ENCODE measurements around the gene MAP1LC3B2. TPM values are rescaled to one million over a fixed set of nuclear protein-coding genes. Genes with fewer than 3 reads are reported as not detected.

Gene MAP1LC3B2
- total RNA-seq (2.1 TPM), polyA plus RNA-seq (ENCODE audit: insufficient read depth, low read depth, low replicate concordance) (4.5 TPM)
- long read RNA-seq, donor 1 = 0 reads
- long read RNA-seq, donor 2 = 0 reads
- long read RNA-seq, donor 3 = 0 reads
- long read RNA-seq, donor 4 = 0 reads
- long read RNA-seq, donor 5 = 0 reads
- long read RNA-seq, donor 6 = 0 reads
- long read RNA-seq, donor 7, partial matches to known transcripts = 0 of 3 reads
- long read RNA-seq, donor 7, other reads (novel, unspliced or antisense) = 3 of 3 reads
- long read RNA-seq, donor 8 = 0 reads
- long read RNA-seq, donor 9 = 0 reads
- long read RNA-seq, donor 10 = 0 reads

DNA sequence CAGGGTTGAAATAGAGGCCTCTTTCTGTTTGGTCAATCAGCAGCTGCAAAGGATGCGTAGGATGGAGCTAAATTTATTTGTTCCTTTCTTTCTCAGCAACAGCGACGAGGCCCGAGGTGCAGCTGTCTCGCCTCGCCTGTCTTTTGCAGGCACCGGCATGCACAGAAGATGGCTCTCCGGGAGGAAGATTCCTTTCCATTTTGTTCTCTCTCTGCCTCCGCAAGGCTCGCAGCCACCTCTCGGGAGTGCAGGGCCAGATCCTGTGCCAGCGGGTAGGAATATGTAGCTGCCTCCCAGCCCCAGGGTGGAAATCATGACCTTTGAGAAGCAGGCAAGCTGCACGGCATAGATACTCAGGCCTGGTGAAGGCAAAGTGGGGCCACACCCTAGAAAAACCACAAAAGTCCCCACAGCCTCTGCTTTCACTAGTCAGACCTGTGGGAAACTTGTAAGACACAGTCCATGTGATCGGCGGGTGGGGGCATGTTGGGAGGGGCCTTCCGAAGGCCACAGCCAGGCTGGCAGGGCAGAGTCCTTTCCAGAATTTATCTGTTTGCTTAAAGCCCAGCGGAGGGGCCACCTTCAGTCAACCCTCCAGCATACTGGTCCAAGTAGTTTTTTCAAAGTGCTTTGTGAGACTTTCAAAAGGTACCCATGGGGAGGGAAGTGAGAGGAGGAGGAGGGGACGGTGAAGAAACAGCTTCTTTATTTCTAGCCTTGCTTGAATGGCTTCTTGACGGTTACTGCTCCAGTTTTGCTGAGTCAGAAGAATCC, at the start of gene MAP1LC3B2:
Gene MAP1LC3B2 (plus strand): TSS at position 220 of the 774 bp plus-strand sequence. CDS start 16,562 bp downstream, outside the sequence.
- Histone ChIP-seq H3K4me3 (ENCODE audit: low read length in 3 of 3) (no peak within 1 kb of the TSS), H3K27me3 (ENCODE audit: control insufficient read depth, insufficient read depth, low read length) (no peaks in the 10 kb centered on the region), H3K27ac (ENCODE audit: low read depth in 2 of 2, low read length in 2 of 2) (no peak within 1 kb of the TSS), H3K4me1 (ENCODE audit: control insufficient read depth in 2 of 3, insufficient read depth in 2 of 3, low read depth in 1 of 3, low read length in 3 of 3) (no peaks in the 10 kb centered on the region), H3K36me3 (ENCODE audit: control insufficient read depth in 2 of 3, insufficient read depth in 3 of 3, low read length in 3 of 3) (no peaks in the 10 kb centered on the region), H3K9me3 (ENCODE audit: control insufficient read depth in 2 of 3, insufficient read depth in 1 of 3, low read length in 3 of 3) (no peaks in the 10 kb centered on the region), H3K9ac (ENCODE audit: low read length in 3 of 3) (no peak within 1 kb of the TSS)
- TF ChIP-seq, protein P1, sequence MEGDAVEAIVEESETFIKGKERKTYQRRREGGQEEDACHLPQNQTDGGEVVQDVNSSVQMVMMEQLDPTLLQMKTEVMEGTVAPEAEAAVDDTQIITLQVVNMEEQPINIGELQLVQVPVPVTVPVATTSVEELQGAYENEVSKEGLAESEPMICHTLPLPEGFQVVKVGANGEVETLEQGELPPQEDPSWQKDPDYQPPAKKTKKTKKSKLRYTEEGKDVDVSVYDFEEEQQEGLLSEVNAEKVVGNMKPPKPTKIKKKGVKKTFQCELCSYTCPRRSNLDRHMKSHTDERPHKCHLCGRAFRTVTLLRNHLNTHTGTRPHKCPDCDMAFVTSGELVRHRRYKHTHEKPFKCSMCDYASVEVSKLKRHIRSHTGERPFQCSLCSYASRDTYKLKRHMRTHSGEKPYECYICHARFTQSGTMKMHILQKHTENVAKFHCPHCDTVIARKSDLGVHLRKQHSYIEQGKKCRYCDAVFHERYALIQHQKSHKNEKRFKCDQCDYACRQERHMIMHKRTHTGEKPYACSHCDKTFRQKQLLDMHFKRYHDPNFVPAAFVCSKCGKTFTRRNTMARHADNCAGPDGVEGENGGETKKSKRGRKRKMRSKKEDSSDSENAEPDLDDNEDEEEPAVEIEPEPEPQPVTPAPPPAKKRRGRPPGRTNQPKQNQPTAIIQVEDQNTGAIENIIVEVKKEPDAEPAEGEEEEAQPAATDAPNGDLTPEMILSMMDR (IDR thresholded peaks at IDR 0.05; ENCODE audit: borderline replicate concordance, extremely low read depth, insufficient read depth) = no peak
- intact Hi-C loops (cut with DNase I) = no loop called here
- DNase-seq (peak; percentile 64 to 92 (median 87)), FAIRE-seq (no peak)

DNA sequence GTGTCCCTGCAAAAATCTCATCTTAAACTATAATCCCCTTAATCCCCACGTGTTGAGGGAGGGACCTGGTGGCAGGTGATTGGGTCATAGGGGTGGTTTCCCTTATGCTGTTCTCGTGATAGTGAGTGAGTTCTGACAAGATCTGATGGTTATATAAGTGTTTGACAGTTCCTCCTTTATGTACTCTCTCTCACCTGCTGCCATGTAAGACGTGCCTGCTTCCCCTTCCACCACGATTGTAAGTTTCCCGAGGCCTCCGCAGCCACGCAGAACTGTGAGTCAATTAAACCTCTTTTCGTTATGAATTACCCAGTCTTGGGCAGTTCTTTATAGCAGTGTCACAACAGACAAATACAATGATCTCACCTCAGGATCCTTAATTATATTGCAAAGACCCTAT, 45.2 kb upstream of the MAP1LC3B2 start:
- no peak for FAIRE-seq
- Histone ChIP-seq H3K4me3 (ENCODE audit: low read length in 3 of 3) (no peak overlapping the region), H3K4me1 (ENCODE audit: control insufficient read depth in 2 of 3, insufficient read depth in 2 of 3, low read depth in 1 of 3, low read length in 3 of 3) (no peaks in the 10 kb centered on the region), H3K27ac (ENCODE audit: low read depth in 2 of 2, low read length in 2 of 2) (no peak overlapping the region), H3K9me3 (ENCODE audit: control insufficient read depth in 2 of 3, insufficient read depth in 1 of 3, low read length in 3 of 3) (no peaks in the 10 kb centered on the region), H3K36me3 (ENCODE audit: control insufficient read depth in 2 of 3, insufficient read depth in 3 of 3, low read length in 3 of 3) (no peaks in the 10 kb centered on the region), H3K27me3 (ENCODE audit: control insufficient read depth, insufficient read depth, low read length) (no peaks in the 10 kb centered on the region), H3K9ac (ENCODE audit: low read length in 3 of 3) (no peak overlapping the region)
- TF ChIP-seq, protein P1 (IDR thresholded peaks at IDR 0.05; ENCODE audit: borderline replicate concordance, extremely low read depth, insufficient read depth) = no peak
- no peak for DNase-seq
- intact Hi-C loops (cut with DNase I) = no loop called here

DNA sequence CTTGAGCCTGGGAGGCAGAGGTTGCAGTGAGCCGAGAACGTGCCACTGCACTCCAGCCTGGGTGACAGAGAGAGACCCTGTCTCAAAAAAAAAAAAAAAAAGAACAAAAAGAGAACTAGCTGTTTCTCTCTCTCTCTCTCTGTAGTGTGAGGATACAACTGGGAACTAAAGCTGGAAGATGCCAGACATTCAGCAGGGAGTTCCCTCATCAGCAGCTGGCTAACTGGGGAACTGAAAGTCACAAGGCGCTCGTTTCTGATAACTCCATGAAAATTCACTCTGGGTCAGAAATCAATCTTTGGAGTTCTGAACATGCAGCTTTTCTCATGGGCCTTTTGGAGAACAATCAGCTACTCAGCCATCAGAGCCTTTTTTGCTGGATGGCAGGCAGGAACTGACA, 43.5 kb upstream of the MAP1LC3B2 start:
- no peak overlapping the region for H3K9ac ChIP-seq (ENCODE audit: low read length in 3 of 3)
- TF ChIP-seq, protein P1 (IDR thresholded peaks at IDR 0.05; ENCODE audit: borderline replicate concordance, extremely low read depth, insufficient read depth) = no peak
- H3K9me3 ChIP-seq (ENCODE audit: control insufficient read depth in 2 of 3, insufficient read depth in 1 of 3, low read length in 3 of 3) = no peaks in the 10 kb centered on the region
- H3K27me3 ChIP-seq (ENCODE audit: control insufficient read depth, insufficient read depth, low read length) = no peaks in the 10 kb centered on the region
- H3K36me3 ChIP-seq (ENCODE audit: control insufficient read depth in 2 of 3, insufficient read depth in 3 of 3, low read length in 3 of 3) = no peaks in the 10 kb centered on the region
- no peaks in the 10 kb centered on the region for H3K4me1 ChIP-seq (ENCODE audit: control insufficient read depth in 2 of 3, insufficient read depth in 2 of 3, low read depth in 1 of 3, low read length in 3 of 3)
- intact Hi-C loops (cut with DNase I) = no loop called here
- no peak overlapping the region for H3K27ac ChIP-seq (ENCODE audit: low read depth in 2 of 2, low read length in 2 of 2)
- FAIRE-seq (no peak), DNase-seq (no peak)
- H3K4me3 ChIP-seq (ENCODE audit: low read length in 3 of 3) = no peak overlapping the region

All from kidney (tissue), 22 donors.